Measurements from ENCODE around the gene TRIM8. TPM values are rescaled to one million over a fixed set of nuclear protein-coding genes. Genes with fewer than 3 reads are reported as not detected.
"Not testable (repeated sequence)": the region's sequence is repeated elsewhere in the genome, so short reads cannot be mapped to it uniquely, and the experiment has no call there.

Gene TRIM8
- total RNA-seq, 2 experiments from 2014 or later, result 80.9 to 81.6 TPM

GRCh38 chr10:102691285-102692066 is 47.2 kb downstream of the TRIM8 start:
- Histone ChIP-seq H3K36me3 (ENCODE audit: insufficient read depth, low read length) (peaks cover 6% of the 10 kb centered on the region), H3K4me3 (ENCODE audit: low read length) (no peak overlapping the region), H3K27ac (ENCODE audit: low read depth in 1 of 2, low read length in 2 of 2) (no peak overlapping the region), H3K9me3 (ENCODE audit: control insufficient read depth in 1 of 2, insufficient read depth in 1 of 2, low read length in 2 of 2) (no peaks in the 10 kb centered on the region), H3K4me1 (ENCODE audit: insufficient read depth, low read length) (no peaks in the 10 kb centered on the region), H3K27me3 (ENCODE audit: control insufficient read depth in 1 of 2, insufficient read depth in 2 of 2, low read length in 2 of 2) (no peaks in the 10 kb centered on the region)
- CTCF ChIA-PET, result interaction anchor here (1.2 kb wide), 1 partner anchor 17 kb away, joined by 3 read pairs; no protein-coding TSS in a partner anchor
- no peak for TF ChIP-seq CTCF (IDR thresholded peaks at IDR 0.05)
- ATAC-seq (ENCODE audit: poor library complexity) (no peak), DNase-seq (no peak)
- POLR2A ChIA-PET, result no interaction called here
- peaks cover 23% of the 10 kb centered on the region for H3K36me3 Mint-ChIP-seq (ENCODE audit: low read depth)
- H3K9me3 Mint-ChIP-seq, result no peaks in the 10 kb centered on the region
- no peak overlapping the region for H3K4me3 Mint-ChIP-seq
- H3K27me3 Mint-ChIP-seq, result no peaks in the 10 kb centered on the region
- intact Hi-C loops (cut with DNase I, micrococcal nuclease), result no loop called here
- H3K4me1 Mint-ChIP-seq (ENCODE audit: low read depth), result no peaks in the 10 kb centered on the region
- no peak overlapping the region for H3K27ac Mint-ChIP-seq

- H3K36me3 Mint-ChIP-seq (ENCODE audit: low read depth), result peaks cover 52% of the 10 kb centered on the region
- CTCF ChIA-PET; H3K4me3 ChIP-seq (ENCODE audit: low read length); H3K4me3 Mint-ChIP-seq; H3K27me3 ChIP-seq (ENCODE audit: control insufficient read depth in 1 of 2, insufficient read depth in 2 of 2, low read length in 2 of 2); H3K9me3 Mint-ChIP-seq; H3K27ac ChIP-seq (ENCODE audit: low read depth in 1 of 2, low read length in 2 of 2); POLR2A ChIA-PET; H3K9me3 ChIP-seq (ENCODE audit: control insufficient read depth in 1 of 2, insufficient read depth in 1 of 2, low read length in 2 of 2); DNase-seq; H3K27ac Mint-ChIP-seq; H3K27me3 Mint-ChIP-seq; H3K4me1 ChIP-seq (ENCODE audit: insufficient read depth, low read length); intact Hi-C loops (cut with DNase I, micrococcal nuclease); ATAC-seq (ENCODE audit: poor library complexity); H3K4me1 Mint-ChIP-seq (ENCODE audit: low read depth): not testable (repeated sequence)
- H3K36me3 ChIP-seq (ENCODE audit: insufficient read depth, low read length), result peaks cover 34% of the 10 kb centered on the region
Measured at GRCh38 chr10:102695401-102695800, 51.1 kb downstream of the TRIM8 start.

- ChIA-PET POLR2A (interaction anchor here (1.2 kb wide), 1 partner anchor 22 kb away, joined by 4 read pairs; no protein-coding TSS in a partner anchor), CTCF (interaction anchor here (1.1 kb wide), 1 partner anchor 17 kb away, joined by 4 read pairs; the partner anchor contains the start of genes ARL3 and SFXN2)
- no peak for TF ChIP-seq CTCF (IDR thresholded peaks at IDR 0.05)
- DNase-seq, result no peak
- Histone ChIP-seq H3K36me3 (ENCODE audit: insufficient read depth, low read length) (peaks cover 34% of the 10 kb centered on the region), H3K27ac (ENCODE audit: low read depth in 1 of 2, low read length in 2 of 2) (no peak overlapping the region), H3K4me1 (ENCODE audit: insufficient read depth, low read length) (no peaks in the 10 kb centered on the region), H3K27me3 (ENCODE audit: control insufficient read depth in 1 of 2, insufficient read depth in 2 of 2, low read length in 2 of 2) (no peaks in the 10 kb centered on the region), H3K9me3 (ENCODE audit: control insufficient read depth in 1 of 2, insufficient read depth in 1 of 2, low read length in 2 of 2) (no peaks in the 10 kb centered on the region), H3K4me3 (ENCODE audit: low read length) (no peak overlapping the region)
- H3K36me3 Mint-ChIP-seq (ENCODE audit: low read depth), result peaks cover 55% of the 10 kb centered on the region
- H3K4me1 Mint-ChIP-seq (ENCODE audit: low read depth), result no peaks in the 10 kb centered on the region
- intact Hi-C loops (cut with DNase I, micrococcal nuclease), result no loop called here
- H3K4me3 Mint-ChIP-seq, result no peak overlapping the region
- no peaks in the 10 kb centered on the region for H3K27me3 Mint-ChIP-seq
- H3K27ac Mint-ChIP-seq, result no peak overlapping the region
- H3K9me3 Mint-ChIP-seq, result no peaks in the 10 kb centered on the region
- ATAC-seq (ENCODE audit: poor library complexity), result no peak
Measured at GRCh38 chr10:102696736-102697135, 52.5 kb downstream of the TRIM8 start.

Data from CD4-positive, alpha-beta T cell (primary cell).